ENCODE data around the gene TBX18. TPM values are rescaled to one million over a fixed set of nuclear protein-coding genes. Genes with fewer than 3 reads are reported as not detected.

TBX18 gene
- total RNA-seq, 1 experiment from 2014 or later, result 0.15 TPM

DNA sequence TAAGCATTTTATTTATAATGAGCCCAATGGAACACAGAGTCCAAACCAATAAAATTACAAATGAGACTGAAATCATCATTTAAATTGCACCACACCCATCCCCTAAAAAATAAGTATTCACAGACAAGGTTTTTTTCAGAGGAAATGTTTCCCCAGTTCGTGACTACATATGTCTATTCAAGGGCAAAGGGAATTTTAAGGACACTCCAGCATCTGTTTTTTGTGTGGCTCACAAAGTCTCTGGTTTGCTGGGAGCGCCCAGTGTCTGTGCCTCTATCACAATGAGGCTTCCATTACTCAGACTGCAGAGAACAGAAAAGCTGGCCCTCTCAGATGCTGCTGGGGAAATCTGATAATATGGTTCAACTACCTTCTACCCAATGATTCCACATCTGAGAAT lies 16.0 kb downstream of the TBX18 start:
- ATAC-seq (no peak), DNase-seq (ENCODE audit: low spot score) (no peak)
- ChIA-PET CTCF (no interaction called here), POLR2A (no interaction called here)
- Mint-ChIP-seq H3K4me1 (no peaks in the 10 kb centered on the region), H3K4me3 (no peak overlapping the region), H3K27ac (no peak overlapping the region), H3K9me3 (no peaks in the 10 kb centered on the region), H3K27me3 (ENCODE audit: low read depth) (peaks cover 12% of the 10 kb centered on the region), H3K36me3 (no peaks in the 10 kb centered on the region)
- TF ChIP-seq, protein P1, sequence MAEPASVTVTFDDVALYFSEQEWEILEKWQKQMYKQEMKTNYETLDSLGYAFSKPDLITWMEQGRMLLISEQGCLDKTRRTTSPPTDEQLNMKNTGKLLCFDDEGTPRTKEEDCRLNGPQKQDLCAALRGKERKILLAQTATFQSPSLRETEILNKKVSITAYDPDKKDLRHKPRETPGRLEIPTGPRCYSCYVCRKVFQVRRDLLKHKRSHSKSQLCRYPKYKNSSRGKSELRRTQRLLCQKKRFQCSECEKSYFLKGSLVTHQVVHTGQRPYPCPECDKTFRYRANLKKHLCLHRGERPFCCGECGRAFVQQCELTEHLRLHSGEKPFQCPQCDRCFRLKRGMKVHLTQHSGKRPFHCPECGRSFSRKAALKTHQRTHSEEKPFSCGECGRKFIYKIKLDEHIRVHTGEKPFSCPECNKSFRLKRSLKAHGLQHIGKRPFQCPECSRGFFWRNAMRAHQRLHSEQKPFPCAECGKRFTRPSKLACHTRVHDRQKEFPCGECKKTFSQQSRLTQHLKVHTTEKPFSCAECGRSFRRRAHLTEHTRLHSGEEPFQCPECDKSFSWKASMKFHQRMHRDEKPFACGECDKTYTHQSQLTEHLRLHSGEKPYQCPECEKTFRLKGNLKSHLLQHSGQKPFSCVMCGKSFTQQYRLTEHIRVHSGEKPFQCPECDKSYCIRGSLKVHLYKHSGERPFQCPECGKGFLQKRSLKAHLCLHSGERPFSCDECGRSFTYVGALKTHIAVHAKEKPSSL (CRISPR knock-in tag; conservative IDR thresholded peaks at IDR 0.05), result no peak
- TF ChIP-seq MXD4 (CRISPR knock-in tag; IDR thresholded peaks at IDR 0.05; ENCODE audit: borderline replicate concordance) (no peak), SMAD3 (CRISPR knock-in tag; IDR thresholded peaks at IDR 0.05; ENCODE audit: borderline replicate concordance) (no peak), SMAD4 (CRISPR knock-in tag; IDR thresholded peaks at IDR 0.05) (no peak), ZNF263 (CRISPR knock-in tag; IDR thresholded peaks at IDR 0.05; ENCODE audit: low read depth) (no peak), EMX1 (CRISPR knock-in tag; IDR thresholded peaks at IDR 0.05) (no peak)
- TF ChIP-seq, protein P2, sequence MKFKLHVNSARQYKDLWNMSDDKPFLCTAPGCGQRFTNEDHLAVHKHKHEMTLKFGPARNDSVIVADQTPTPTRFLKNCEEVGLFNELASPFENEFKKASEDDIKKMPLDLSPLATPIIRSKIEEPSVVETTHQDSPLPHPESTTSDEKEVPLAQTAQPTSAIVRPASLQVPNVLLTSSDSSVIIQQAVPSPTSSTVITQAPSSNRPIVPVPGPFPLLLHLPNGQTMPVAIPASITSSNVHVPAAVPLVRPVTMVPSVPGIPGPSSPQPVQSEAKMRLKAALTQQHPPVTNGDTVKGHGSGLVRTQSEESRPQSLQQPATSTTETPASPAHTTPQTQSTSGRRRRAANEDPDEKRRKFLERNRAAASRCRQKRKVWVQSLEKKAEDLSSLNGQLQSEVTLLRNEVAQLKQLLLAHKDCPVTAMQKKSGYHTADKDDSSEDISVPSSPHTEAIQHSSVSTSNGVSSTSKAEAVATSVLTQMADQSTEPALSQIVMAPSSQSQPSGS (CRISPR knock-in tag; IDR thresholded peaks at IDR 0.05; ENCODE audit: borderline replicate concordance, low read depth), result no peak
- TF ChIP-seq, protein P3, sequence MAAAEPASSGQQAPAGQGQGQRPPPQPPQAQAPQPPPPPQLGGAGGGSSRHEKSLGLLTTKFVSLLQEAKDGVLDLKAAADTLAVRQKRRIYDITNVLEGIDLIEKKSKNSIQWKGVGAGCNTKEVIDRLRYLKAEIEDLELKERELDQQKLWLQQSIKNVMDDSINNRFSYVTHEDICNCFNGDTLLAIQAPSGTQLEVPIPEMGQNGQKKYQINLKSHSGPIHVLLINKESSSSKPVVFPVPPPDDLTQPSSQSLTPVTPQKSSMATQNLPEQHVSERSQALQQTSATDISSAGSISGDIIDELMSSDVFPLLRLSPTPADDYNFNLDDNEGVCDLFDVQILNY (CRISPR knock-in tag; IDR thresholded peaks at IDR 0.05), result no peak
- TF ChIP-seq, protein P4, sequence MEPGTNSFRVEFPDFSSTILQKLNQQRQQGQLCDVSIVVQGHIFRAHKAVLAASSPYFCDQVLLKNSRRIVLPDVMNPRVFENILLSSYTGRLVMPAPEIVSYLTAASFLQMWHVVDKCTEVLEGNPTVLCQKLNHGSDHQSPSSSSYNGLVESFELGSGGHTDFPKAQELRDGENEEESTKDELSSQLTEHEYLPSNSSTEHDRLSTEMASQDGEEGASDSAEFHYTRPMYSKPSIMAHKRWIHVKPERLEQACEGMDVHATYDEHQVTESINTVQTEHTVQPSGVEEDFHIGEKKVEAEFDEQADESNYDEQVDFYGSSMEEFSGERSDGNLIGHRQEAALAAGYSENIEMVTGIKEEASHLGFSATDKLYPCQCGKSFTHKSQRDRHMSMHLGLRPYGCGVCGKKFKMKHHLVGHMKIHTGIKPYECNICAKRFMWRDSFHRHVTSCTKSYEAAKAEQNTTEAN (CRISPR knock-in tag; IDR thresholded peaks at IDR 0.05), result no peak

DNA sequence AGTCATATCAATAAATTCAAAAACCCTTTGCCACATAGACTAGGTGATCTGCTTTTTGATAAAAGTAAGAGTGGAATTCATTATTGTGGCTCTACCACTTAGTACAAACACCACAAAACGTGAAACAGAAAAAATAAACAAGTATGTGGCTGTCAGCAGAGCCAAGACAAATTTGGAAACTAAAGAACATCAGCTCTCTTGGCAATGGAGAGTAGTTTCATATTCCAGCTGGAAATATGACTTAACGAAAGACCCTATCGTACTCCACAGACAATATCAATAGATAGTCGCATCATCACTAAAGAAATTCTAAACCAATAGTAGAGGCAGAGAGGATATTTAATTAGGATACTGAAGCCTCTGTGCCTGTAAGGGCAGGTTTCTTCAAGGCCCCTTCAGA lies 20.8 kb downstream of the TBX18 start:
- no peak overlapping the region for H3K4me3 Mint-ChIP-seq
- DNase-seq (ENCODE audit: low spot score) (no peak), ATAC-seq (no peak)
- ChIA-PET POLR2A (no interaction called here), CTCF (interaction anchor here (1.2 kb wide), 1 partner anchor 15 kb away, joined by 3 read pairs; no protein-coding TSS in a partner anchor)
- no peaks in the 10 kb centered on the region for H3K4me1 Mint-ChIP-seq
- peaks cover 3% of the 10 kb centered on the region; the same call in 1 of the 2 replicates for H3K27me3 Mint-ChIP-seq (ENCODE audit: low read depth)
- no peak for TF ChIP-seq ZNF219 (CRISPR knock-in tag; IDR thresholded peaks at IDR 0.05; ENCODE audit: borderline replicate concordance)
- TF ChIP-seq GTF2I (CRISPR knock-in tag; conservative IDR thresholded peaks at IDR 0.05), result no peak
- TF ChIP-seq NFATC4 (CRISPR knock-in tag; IDR thresholded peaks at IDR 0.05), result no peak
- TF ChIP-seq, protein P5, sequence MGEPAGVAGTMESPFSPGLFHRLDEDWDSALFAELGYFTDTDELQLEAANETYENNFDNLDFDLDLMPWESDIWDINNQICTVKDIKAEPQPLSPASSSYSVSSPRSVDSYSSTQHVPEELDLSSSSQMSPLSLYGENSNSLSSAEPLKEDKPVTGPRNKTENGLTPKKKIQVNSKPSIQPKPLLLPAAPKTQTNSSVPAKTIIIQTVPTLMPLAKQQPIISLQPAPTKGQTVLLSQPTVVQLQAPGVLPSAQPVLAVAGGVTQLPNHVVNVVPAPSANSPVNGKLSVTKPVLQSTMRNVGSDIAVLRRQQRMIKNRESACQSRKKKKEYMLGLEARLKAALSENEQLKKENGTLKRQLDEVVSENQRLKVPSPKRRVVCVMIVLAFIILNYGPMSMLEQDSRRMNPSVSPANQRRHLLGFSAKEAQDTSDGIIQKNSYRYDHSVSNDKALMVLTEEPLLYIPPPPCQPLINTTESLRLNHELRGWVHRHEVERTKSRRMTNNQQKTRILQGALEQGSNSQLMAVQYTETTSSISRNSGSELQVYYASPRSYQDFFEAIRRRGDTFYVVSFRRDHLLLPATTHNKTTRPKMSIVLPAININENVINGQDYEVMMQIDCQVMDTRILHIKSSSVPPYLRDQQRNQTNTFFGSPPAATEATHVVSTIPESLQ (CRISPR knock-in tag; IDR thresholded peaks at IDR 0.05), result no peak
- TF ChIP-seq RORB (CRISPR knock-in tag; IDR thresholded peaks at IDR 0.05), result no peak
- no peak for TF ChIP-seq TEAD4 (CRISPR knock-in tag; IDR thresholded peaks at IDR 0.05)
- no peak for TF ChIP-seq ESRRA (CRISPR knock-in tag; IDR thresholded peaks at IDR 0.05; ENCODE audit: borderline replicate concordance)
- no peak for TF ChIP-seq FOXK1 (CRISPR knock-in tag; IDR thresholded peaks at IDR 0.05)
- H3K36me3 Mint-ChIP-seq, result no peaks in the 10 kb centered on the region
- no peaks in the 10 kb centered on the region for H3K9me3 Mint-ChIP-seq
- H3K27ac Mint-ChIP-seq, result no peak overlapping the region

All from WTC11 (cell line).